ENCODE results near the gene PPP3CA. TPM values are rescaled to one million over a fixed set of nuclear protein-coding genes. Genes with fewer than 3 reads are reported as not detected.

PPP3CA gene
- total RNA-seq, 1 experiment from 2014 or later = 133 TPM

DNA sequence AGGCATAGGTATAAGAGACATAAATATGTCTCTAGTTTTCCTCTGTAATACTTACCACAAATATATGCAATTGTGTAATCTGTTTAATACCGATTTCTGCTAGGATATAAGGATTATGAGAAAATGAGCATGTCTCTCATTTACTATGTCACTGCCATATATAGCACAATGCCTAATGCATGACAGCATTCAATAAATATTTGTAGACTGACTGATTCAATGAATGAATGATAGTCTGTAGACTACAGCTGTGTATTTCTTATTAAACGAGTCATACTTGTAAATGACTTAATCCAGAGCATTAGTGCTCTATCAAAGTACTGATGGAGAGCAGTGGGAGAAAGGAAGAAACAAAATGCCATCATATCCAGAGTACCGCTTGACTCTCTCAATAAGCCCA is 175.6 kb downstream of the PPP3CA start (continued):
- no peak for TF ChIP-seq YY1 (IDR thresholded peaks at IDR 0.05; ENCODE audit: extremely low read depth, insufficient replicate concordance, low read depth, low read length)
- no peak for TF ChIP-seq FOSL1 (IDR thresholded peaks at IDR 0.05; ENCODE audit: low read depth)

DNA sequence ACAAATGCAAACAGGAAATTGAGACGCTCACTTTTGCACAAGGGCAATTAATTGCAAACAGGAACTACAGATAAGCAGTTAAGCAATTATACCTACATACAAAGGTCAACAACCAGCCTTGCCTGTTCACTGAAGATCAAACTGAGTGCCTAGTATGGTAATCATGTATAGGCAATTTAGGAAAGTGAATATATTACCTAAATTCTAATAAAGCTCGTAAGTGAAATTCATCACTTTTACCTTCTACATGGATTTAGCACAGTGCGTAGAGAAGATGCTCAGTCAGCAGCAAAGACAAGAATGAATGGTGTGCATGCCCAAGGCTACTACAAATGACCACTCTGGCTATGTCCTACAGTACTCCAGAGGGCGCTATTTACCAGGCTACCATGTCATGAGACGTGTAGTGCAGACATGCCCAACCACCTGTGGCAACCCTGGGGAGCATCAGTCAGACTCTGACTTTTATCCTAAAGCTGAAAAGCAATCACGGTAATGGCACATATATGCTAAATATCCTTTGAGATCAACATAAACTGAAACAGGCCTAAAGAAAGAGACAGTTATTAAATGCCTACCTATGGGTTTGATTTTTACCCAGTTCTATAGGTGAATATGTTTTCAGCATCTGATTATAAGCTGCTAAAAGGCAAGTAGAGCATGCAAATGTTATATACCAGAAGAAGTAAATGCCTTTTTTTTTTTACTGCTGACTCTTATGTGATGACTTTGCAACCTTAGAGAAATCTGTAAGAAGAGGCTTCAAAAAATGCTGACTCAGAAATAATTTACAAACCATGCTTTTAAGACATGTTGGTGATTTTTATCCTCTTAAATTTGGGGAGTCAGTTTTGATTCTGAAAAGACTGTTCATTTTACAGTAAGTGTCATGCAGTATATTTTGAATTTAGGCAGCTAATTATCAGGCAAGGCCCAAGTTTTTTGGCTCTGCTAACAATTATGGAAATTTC is 178.0 kb downstream of the PPP3CA start:
- no peaks in the 10 kb centered on the region for H3K27me3 ChIP-seq (ENCODE audit: insufficient read depth, low read length)
- H3K4me1 ChIP-seq (ENCODE audit: control insufficient read depth in 1 of 2, insufficient read depth in 2 of 2, low read length in 2 of 2) = peaks cover 91 to 95% of the 10 kb centered on the region in 2 experiments
- H3K9ac ChIP-seq (ENCODE audit: low read length) = no peak overlapping the region
- RAD21 ChIA-PET (ENCODE audit: low non-redundant PET in 1 of 2, low total read pairs in 2 of 2, uncharacterized antibody in 2 of 2, unreplicated experiment in 2 of 2) = interaction anchor here (0.7 kb wide), 2 partner anchors 433 to 1091 kb away, joined by 3 to 4 read pairs; no protein-coding TSS in a partner anchor
- peak; percentile 95 for ATAC-seq
- POLR2A ChIA-PET = interaction anchor here (0.6 kb wide), 1 partner anchor 15 kb away, joined by 3 read pairs; no protein-coding TSS in a partner anchor
- H3K9me2 ChIP-seq (ENCODE audit: insufficient read depth) = no peaks in the 10 kb centered on the region
- peak overlapping the region; percentile 26 for H3K4me2 ChIP-seq (ENCODE audit: low read length)
- no peak overlapping the region for H3K4me3 ChIP-seq (replicated peaks in 1 of 2; ENCODE audit: low read depth in 1 of 2, low read length in 2 of 2)
- TF ChIP-seq, protein P1, sequence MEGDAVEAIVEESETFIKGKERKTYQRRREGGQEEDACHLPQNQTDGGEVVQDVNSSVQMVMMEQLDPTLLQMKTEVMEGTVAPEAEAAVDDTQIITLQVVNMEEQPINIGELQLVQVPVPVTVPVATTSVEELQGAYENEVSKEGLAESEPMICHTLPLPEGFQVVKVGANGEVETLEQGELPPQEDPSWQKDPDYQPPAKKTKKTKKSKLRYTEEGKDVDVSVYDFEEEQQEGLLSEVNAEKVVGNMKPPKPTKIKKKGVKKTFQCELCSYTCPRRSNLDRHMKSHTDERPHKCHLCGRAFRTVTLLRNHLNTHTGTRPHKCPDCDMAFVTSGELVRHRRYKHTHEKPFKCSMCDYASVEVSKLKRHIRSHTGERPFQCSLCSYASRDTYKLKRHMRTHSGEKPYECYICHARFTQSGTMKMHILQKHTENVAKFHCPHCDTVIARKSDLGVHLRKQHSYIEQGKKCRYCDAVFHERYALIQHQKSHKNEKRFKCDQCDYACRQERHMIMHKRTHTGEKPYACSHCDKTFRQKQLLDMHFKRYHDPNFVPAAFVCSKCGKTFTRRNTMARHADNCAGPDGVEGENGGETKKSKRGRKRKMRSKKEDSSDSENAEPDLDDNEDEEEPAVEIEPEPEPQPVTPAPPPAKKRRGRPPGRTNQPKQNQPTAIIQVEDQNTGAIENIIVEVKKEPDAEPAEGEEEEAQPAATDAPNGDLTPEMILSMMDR (IDR thresholded peaks at IDR 0.05 in 2 of 3, conservative IDR thresholded peaks at IDR 0.05 in 1 of 3; ENCODE audit: borderline replicate concordance in 1 of 3, insufficient read depth in 1 of 3, low read depth in 2 of 3, low read length in 2 of 3) = peak; percentile 54 to 92 (median 83); a peak in 5 of 6 replicates
- TF ChIP-seq POLR2AphosphoS5 (IDR thresholded peaks at IDR 0.05; ENCODE audit: low read depth, low read length) (peak; percentile 34; the same call in 1 of the 2 replicates), SIN3A (IDR thresholded peaks at IDR 0.05; ENCODE audit: low read depth) (0 out of 2 replicates have a peak, but pooled peaks have one; percentile 36), CBX3 (IDR thresholded peaks at IDR 0.05; ENCODE audit: low read depth) (peak; percentile 72; the same call in 1 of the 2 replicates), SRF (IDR thresholded peaks at IDR 0.05; ENCODE audit: low read depth) (no peak), RAD21 (IDR thresholded peaks at IDR 0.05; ENCODE audit: low read depth) (peak; percentile 97), YY1 (IDR thresholded peaks at IDR 0.05; ENCODE audit: extremely low read depth, insufficient replicate concordance, low read depth, low read length) (peak; percentile 26)
- TF ChIP-seq, protein P2, sequence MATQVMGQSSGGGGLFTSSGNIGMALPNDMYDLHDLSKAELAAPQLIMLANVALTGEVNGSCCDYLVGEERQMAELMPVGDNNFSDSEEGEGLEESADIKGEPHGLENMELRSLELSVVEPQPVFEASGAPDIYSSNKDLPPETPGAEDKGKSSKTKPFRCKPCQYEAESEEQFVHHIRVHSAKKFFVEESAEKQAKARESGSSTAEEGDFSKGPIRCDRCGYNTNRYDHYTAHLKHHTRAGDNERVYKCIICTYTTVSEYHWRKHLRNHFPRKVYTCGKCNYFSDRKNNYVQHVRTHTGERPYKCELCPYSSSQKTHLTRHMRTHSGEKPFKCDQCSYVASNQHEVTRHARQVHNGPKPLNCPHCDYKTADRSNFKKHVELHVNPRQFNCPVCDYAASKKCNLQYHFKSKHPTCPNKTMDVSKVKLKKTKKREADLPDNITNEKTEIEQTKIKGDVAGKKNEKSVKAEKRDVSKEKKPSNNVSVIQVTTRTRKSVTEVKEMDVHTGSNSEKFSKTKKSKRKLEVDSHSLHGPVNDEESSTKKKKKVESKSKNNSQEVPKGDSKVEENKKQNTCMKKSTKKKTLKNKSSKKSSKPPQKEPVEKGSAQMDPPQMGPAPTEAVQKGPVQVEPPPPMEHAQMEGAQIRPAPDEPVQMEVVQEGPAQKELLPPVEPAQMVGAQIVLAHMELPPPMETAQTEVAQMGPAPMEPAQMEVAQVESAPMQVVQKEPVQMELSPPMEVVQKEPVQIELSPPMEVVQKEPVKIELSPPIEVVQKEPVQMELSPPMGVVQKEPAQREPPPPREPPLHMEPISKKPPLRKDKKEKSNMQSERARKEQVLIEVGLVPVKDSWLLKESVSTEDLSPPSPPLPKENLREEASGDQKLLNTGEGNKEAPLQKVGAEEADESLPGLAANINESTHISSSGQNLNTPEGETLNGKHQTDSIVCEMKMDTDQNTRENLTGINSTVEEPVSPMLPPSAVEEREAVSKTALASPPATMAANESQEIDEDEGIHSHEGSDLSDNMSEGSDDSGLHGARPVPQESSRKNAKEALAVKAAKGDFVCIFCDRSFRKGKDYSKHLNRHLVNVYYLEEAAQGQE (IDR thresholded peaks at IDR 0.05; ENCODE audit: low read depth) = no peak
- peak; percentile 84 for DNase-seq (ENCODE audit: low read depth, low spot score)
- no peak overlapping the region for H2AFZ ChIP-seq (ENCODE audit: low read depth, low read length, poor library complexity, severe bottlenecking)
- H3K79me2 ChIP-seq (ENCODE audit: insufficient read depth, low read length) = peaks cover 83% of the 10 kb centered on the region
- CTCF ChIA-PET = interaction anchor here (0.6 to 2.1 kb wide), 7 partner anchors 11 to 1094 kb away, joined by 3 to 17 read pairs (median 5); no protein-coding TSS in a partner anchor
- no peaks in the 10 kb centered on the region for H4K20me1 ChIP-seq (ENCODE audit: insufficient read depth)
- peak overlapping the region; percentile 98; the same call in 1 of the 2 replicates for H3K27ac ChIP-seq (ENCODE audit: low read depth, low read length)
- no peaks in the 10 kb centered on the region for H3K9me3 ChIP-seq (ENCODE audit: control insufficient read depth in 1 of 2, insufficient read depth in 1 of 2, low read depth in 1 of 2, low read length in 2 of 2)
- 0 out of 4 replicates have a peak, but pooled peaks cover 0 to 8% of the 10 kb centered on the region in 2 experiments for H3K36me3 ChIP-seq (ENCODE audit: control insufficient read depth in 1 of 2, insufficient read depth in 2 of 2, low read length in 2 of 2)
- intact Hi-C loops (cut with micrococcal nuclease) = loop anchor here (1.0 to 10.0 kb wide), 6 partner anchors 178 to 1093 kb away; partner anchors contain the start of gene PPP3CA
- BruUV-seq (replicated peaks) = no TSS peak

All from HCT116 (cell line).